ENCODE results near the gene PHF13.

Gene PHF13

DNA sequence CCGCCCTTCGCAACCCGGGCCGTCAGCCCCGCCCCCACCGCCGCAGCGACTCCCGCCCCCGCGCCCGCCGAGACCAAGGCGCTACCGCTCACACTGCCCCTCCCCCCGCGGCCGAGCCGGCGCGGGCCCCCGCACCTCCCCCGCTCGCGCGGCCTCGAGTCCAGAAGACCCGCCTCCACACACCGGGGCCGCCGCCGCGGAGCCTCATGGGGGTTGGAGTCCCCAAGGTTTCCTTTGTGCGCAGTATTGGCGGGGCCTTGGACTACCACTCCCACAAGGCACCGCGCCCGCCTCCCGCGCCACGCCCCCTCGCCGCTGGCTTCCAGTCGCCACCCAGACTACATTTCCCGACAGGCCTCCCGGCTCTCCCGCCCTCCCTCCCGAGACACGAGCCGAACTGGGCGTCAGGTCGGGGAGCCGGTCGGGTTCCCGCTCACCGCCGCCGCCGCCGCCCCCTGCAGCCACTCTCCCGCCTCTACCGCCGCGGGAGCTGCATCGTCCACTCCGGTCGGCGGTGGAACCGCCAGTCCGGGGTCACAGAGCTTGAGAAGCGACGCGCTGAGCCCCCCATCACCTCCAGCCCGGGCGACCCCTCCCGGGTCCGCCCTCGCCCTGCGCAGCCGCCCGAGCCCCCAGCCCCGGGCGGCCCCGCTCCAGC is at the start of gene PHF13:
Gene PHF13, plus strand, starts transcription at position 371 of the 658 bp plus-strand sequence. CDS start 336 bp downstream, outside the sequence.
- DNase-seq, result peak; percentile 96 to 100 (median 99)

DNA sequence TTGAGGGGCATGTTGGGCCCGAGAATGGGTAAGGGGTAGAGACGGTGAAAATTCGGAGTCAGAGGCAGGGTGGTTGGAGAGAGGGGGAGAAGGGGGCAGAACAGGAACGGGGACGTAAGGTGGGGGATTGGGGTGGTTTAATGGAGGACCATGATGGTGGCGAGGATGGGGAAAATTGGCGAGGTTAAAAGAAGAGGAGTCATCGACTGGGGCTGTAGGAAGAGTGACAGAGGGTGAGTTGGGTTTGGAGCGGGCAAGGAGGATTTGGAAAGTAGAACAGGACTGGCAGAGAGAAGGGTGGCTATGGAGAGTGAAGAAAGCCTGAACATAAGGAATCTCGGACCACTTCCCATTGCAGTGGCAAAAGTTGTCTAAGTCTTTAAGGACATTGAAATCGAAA is 44.5 kb upstream of the PHF13 start:
- DNase-seq, result no peak

DNA sequence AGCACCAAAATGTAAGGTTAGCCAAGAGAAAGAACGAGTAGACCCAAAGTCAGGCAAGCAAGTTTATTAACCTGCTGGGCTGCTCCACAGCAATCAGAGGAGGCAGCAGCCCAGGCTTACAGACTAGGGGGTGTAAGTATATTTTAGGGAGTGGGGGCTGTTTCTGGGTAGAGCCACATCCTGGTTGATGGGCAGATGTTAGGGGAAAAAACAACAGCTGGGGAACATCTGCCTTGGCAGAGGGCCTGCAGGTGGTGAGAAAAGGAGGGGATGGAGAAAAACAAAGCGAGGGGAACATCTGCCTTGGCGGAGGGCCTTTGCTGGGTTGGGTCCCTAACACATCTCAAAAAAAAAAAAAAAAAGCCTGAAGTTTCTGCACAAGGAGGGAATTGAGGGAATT is 43.4 kb upstream of the PHF13 start:
- no peak for DNase-seq

DNA sequence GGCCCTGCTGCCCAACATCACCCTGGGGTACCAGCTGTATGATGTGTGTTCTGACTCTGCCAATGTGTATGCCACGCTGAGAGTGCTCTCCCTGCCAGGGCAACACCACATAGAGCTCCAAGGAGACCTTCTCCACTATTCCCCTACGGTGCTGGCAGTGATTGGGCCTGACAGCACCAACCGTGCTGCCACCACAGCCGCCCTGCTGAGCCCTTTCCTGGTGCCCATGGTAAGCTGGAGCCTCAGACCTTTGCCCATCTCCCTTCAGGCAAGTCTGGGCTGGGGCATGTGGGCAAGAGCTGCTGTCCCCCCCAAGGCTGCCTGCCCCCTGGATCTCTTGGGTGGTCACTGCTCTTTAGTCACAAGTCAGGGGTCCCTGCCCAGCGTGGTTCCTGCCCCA is 42.5 kb upstream of the PHF13 start:
- DNase-seq, result no peak

DNA sequence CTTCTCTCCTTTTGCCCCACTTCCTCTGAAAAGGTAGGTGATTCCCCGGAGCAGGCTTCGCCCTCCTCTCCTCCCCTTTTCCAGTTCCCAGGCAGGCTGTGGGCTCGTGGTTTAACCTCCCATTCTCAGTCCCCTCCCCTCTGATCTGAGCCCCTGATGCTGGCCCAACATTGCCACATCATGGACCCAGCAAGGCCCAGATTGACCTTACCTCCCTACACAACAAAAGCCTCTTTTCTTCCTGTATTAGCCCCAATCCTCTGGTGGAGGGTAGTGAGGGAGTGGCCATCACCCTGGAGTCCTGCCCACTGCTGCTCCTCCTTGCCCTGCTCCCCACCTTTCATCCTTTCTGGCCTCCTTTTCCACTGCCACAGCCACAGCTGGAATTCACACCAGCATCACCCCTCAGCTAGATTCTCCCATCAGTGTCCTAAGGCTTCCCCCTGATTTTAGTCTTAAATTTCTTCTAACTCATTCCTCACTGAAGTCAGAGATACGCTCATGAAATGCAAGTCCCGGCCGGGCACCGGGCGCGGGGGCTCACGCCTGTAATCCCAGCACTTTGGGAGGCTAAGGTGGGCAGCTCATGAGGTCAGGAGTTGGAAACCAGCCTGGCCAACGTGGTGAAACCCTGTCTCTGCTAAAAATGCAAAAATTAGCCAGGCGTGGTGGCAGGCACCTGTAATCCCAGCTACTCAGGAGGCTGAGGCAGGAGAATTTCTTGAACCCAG is 40.7 kb upstream of the PHF13 start:
- DNase-seq, result no peak

DNA sequence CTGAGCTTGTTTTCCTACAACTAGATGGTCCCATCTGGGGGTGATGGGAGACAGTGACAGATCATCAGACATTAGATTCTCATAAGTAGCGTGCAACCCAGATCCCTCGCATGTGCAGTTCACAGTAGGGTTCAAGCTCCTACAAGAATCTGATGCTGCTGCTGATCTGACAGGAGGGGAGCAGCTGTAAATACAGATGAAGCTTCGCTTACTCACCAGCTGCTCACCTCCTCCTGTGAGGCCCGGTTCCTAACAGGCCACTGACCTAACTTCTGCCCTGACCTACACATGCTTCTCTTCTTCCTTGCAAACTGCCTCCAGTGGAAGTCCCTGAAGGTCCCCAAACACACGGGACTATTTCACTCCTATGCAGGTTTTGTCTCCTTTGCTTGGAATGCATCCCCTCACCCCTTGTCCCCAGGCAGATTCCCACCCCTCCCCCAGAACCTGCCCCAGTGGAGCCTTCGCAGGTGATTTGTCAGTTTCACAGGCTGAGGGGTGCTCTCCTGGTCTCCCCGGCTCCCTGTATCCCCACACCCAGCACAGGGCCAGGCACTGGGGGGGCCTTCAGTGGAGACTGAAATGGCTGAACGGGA is 39.4 kb upstream of the PHF13 start:
- DNase-seq, result no peak

DNA sequence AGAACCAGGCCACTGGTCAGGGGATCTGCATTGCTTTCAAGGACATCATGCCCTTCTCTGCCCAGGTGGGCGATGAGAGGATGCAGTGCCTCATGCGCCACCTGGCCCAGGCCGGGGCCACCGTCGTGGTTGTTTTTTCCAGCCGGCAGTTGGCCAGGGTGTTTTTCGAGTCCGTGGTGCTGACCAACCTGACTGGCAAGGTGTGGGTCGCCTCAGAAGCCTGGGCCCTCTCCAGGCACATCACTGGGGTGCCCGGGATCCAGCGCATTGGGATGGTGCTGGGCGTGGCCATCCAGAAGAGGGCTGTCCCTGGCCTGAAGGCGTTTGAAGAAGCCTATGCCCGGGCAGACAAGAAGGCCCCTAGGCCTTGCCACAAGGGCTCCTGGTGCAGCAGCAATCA is 38.7 kb upstream of the PHF13 start:
- no peak for DNase-seq

DNA sequence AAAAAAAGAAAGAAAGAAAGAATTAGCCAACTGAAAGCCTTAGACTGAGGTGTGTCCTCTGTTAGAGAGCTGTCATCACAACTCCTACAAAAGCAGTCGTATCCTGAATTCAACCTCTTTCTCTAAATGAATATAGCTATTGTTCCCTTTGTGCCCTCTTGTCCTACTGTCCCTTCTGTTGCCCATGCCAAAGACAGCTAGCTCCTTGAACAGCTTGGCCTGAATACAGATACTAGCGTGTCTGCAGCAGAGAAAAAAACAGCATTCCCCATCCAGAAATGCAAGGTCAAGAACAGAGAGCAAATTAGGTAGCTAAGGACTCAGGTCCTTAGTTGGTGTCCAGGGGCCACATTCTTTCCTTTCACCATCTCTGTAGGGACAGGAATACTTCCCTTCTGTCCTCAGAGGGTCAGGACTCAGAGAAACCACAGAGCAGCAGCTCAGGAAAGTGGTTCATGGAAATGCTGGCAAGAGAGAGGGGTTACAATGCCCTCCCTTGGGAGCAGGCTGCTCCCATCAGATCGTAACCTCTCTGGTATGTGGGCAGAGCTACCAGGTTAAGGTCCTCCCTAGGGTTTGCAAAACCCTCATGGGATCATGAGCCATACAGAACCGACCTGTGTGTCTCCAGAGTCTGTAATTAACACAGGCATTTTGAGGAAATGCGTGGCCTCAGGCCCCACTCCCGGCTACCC is 35.6 kb upstream of the PHF13 start:
- peak in 1 of 14 donors; percentile 5 for DNase-seq

DNA sequence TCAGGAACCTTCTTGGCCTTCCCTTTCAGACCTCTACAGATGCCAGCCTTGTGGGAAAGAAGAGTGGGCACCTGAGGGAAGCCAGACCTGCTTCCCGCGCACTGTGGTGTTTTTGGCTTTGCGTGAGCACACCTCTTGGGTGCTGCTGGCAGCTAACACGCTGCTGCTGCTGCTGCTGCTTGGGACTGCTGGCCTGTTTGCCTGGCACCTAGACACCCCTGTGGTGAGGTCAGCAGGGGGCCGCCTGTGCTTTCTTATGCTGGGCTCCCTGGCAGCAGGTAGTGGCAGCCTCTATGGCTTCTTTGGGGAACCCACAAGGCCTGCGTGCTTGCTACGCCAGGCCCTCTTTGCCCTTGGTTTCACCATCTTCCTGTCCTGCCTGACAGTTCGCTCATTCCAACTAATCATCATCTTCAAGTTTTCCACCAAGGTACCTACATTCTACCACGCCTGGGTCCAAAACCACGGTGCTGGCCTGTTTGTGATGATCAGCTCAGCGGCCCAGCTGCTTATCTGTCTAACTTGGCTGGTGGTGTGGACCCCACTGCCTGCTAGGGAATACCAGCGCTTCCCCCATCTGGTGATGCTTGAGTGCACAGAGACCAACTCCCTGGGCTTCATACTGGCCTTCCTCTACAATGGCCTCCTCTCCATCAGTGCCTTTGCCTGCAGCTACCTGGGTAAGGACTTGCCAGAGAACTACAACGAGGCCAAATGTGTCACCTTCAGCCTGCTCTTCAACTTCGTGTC is 34.7 kb upstream of the PHF13 start:
- DNase-seq, result peak in 2 of 14 donors; percentile 31 to 50

DNA sequence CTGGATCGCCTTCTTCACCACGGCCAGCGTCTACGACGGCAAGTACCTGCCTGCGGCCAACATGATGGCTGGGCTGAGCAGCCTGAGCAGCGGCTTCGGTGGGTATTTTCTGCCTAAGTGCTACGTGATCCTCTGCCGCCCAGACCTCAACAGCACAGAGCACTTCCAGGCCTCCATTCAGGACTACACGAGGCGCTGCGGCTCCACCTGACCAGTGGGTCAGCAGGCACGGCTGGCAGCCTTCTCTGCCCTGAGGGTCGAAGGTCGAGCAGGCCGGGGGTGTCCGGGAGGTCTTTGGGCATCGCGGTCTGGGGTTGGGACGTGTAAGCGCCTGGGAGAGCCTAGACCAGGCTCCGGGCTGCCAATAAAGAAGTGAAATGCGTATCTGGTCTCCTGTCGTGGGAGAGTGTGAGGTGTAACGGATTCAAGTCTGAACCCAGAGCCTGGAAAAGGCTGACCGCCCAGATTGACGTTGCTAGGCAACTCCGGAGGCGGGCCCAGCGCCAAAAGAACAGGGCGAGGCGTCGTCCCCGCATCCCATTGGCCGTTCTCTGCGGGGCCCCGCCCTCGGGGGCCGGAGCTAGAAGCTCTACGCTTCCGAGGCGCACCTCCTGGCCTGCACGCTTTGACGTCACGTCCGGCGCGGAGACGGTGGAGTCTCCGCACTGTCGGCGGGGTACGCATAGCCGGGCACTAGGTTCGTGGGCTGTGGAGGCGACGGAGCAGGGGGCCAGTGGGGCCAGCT is 34.0 kb upstream of the PHF13 start, which contains the start of gene ZBTB48:
Gene ZBTB48, plus strand, starts transcription at position 621 of the 745 bp plus-strand sequence. CDS start 616 bp downstream, outside the sequence.
- DNase-seq, result peak; percentile 85 to 99 (median 96)

DNA sequence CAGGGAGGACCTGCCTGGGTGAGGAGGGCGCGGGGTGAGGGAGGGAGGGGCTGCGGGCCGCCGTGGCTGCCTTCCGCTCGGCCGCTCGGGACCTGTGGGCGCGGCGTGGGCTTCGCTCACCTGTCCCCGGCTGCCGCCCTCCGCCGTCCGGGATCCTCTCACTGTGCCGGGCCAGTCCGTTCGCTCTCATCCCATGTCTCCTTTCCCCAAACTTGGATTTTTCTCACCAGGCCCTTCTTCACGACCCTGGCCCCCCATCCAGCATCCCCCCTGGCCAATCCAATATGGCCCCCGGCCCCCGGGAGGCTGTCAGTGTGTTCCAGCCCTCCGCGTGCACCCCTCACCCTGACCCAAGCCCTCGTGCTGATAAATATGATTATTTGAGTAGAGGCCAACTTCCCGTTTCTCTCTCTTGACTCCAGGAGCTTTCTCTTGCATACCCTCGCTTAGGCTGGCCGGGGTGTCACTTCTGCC is 33.4 kb upstream of the PHF13 start:
- no peak for DNase-seq

DNA sequence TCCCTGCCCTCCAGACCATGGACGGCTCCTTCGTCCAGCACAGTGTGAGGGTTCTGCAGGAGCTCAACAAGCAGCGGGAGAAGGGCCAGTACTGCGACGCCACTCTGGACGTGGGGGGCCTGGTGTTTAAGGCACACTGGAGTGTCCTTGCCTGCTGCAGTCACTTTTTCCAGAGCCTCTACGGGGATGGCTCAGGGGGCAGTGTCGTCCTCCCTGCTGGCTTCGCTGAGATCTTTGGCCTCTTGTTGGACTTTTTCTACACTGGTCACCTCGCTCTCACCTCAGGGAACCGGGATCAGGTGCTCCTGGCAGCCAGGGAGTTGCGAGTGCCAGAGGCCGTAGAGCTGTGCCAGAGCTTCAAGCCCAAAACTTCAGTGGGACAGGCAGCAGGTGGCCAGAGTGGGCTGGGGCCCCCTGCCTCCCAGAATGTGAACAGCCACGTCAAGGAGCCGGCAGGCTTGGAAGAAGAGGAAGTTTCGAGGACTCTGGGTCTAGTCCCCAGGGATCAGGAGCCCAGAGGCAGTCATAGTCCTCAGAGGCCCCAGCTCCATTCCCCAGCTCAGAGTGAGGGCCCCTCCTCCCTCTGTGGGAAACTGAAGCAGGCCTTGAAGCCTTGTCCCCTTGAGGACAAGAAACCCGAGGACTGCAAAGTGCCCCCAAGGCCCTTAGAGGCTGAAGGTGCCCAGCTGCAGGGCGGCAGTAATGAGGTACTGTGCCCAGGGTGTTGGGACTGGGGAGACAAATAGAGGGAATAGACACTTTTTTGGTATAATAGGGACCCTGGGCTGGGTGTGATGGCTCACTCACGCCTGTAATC is 32.7 kb upstream of the PHF13 start:
- DNase-seq, result peak in 1 of 14 donors; percentile 35

DNA sequence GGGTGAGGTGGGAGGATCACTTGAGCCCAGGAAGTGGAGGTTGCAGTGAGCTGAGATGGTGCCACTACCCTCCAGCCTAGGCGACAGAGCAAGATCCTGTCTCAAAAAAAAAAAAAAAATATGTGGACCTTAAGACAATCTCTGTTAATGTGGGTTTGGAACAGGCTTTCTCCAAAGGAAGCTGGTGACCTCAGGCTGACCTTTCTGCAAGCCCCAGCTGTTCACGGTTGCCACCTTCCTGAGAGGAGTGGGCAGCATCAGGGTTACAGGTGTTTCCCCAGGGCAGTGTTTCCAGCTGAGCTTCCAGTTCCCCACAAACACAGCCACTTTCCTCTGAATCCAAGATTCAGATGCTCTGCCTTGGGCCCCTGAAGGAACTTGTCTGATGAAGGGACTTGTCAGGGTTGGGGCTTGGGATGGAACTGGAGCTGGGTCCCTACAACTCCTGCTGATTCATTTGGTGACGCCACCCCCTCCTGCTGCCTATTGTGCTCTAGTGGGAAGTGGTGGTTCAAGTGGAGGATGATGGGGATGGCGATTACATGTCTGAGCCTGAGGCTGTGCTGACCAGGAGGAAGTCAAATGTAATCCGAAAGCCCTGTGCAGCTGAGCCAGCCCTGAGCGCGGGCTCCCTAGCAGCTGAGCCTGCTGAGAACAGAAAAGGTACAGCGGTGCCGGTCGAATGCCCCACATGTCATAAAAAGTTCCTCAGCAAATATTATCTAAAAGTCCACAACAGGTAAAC is 31.8 kb upstream of the PHF13 start:
- DNase-seq, result peak in 2 of 14 donors; percentile 11 to 30

DNA sequence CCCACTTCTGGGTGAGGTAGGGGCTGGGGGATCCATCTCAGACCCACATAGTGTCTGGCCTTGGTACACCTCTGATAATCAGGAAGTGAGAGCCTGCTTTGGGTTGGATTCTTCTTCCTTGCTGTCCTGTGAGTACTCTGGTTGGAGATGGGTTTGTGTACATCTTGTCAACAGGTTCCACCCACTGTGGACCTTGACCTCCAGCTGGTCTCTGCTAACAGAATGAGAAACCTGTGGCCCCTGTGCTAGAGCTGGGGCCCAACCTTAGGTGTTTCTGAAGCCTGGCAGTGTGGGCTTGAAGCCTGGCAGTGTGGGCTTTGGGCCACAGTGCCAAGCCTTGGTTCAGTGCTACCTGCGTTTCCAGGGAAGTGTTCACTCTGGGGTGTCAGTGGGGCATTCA is 31.2 kb upstream of the PHF13 start:
- DNase-seq, result no peak

DNA sequence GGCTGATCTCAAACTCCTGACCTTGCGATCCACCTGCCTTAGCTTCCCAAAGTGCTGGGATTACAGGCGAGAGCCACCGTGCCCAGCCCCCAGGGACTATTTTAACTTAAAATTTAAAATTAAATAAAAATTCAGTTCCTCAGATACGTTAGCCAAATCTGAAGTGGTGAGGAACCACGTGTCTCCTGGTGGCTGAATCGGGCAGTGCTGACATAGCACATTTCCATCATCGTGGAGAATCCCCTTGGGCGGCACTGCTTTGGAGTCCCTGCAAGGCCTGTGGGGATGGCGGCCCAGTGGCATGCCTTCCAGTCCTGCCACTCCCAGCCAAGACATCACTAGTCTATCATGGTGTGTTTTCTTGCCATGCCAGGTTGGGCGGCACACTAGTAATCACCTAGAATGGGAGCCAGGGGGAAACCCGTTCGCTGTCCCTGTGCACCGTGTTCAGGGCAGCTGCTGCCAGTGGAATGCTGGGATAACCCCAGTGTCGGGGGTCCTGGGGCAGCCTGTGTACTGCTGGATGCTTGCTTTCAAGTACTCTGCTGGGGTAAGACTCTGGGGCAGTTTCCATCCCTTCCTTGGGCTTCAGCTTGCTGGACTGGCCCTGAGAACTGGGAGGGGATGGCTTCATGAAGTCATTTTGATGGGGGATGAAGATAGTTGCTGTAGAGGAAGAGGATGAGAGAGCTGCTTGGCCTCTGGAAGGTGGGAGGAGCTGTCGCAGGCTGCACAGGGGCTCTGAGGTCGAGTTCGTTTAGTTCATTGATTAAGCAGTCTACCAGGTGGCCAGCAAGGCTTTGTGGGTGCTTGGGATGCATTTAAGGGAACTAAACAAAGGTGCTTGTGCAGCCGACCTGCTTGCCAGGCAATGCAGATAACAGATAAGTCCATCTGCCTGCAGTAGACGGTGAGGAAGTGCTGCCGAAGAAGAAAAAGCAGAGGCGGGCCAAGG is 29.1 kb upstream of the PHF13 start:
- no peak for DNase-seq

DNA sequence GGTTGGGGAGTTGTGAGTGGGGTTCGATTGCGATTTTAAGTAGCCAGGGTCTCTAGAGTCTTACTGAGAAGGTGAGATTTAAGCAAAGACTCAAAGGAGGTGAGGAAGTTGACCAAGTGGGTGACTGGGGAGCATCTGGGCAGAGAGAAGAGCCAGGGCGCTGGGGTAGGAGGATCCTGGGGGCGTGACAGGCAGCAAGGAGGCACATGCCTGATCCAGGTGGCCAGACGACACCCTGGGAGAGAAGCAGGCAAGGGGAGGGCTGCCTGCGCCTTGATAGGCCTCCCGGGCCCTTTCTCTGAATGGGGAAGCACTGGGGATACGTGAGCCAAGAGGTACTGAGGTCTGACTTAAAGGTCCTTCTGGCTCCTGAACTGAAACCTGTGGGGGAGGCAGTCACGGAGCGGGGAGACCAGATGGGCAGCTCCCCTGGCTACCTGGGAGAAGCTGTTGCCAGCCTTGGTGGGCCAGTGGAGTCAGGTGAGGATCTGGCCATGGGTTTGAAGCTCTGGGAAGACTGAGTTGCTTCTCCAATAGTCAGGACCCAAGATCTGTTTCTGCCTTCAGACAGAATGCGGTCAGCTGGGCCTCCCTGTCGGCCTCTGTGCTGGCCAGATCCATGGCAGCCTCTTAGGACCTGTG is 28.3 kb upstream of the PHF13 start:
- DNase-seq, result peak in 1 of 14 donors; percentile 51

DNA sequence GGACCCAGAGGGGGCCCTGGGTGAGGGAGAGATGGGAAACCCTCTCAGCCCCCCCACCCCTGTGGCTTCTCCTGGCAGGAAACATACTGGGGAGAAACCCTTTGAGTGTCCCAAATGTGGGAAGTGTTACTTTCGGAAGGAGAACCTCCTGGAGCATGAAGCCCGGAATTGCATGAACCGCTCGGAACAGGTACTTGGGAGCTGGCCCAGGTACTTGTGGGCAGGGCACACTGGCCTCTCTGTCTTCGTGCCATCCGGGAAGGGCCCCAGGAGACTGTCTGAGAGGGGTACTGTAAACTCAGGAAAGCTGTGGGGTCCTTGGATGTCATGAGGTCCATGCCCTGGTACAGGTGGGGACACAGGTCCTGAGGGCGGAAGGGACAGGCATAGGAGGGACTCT is 27.7 kb upstream of the PHF13 start:
- no peak for DNase-seq

DNA sequence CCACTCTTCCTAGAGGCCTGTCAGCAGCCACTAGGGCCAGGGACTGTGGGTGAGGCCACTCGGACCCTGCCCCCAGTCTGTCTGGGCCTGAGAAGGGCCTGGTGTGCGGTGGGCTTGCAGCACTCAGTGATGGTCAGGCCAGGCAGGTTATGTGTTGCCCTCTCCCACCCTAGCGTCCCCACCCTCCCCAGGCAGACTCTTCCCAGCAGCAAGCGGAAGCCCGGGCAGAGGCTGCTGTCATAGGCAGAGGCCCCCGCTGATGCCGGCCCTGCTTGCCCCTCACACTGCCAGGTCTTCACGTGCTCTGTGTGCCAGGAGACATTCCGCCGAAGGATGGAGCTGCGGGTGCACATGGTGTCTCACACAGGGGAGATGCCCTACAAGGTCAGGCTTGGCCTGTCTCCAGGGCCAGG is 27.1 kb upstream of the PHF13 start:
- no peak for DNase-seq
